ENCODE data around the gene RPL38. TPM values are rescaled to one million over a fixed set of nuclear protein-coding genes. Genes with fewer than 3 reads are reported as not detected.
"Not testable (repeated sequence)": the region's sequence is repeated elsewhere in the genome, so short reads cannot be mapped to it uniquely, and the experiment has no call there.

The RPL38 gene
- polyA plus RNA-seq, 3 donors = 1,034 to 1,275 (median 1,105) TPM

DNA sequence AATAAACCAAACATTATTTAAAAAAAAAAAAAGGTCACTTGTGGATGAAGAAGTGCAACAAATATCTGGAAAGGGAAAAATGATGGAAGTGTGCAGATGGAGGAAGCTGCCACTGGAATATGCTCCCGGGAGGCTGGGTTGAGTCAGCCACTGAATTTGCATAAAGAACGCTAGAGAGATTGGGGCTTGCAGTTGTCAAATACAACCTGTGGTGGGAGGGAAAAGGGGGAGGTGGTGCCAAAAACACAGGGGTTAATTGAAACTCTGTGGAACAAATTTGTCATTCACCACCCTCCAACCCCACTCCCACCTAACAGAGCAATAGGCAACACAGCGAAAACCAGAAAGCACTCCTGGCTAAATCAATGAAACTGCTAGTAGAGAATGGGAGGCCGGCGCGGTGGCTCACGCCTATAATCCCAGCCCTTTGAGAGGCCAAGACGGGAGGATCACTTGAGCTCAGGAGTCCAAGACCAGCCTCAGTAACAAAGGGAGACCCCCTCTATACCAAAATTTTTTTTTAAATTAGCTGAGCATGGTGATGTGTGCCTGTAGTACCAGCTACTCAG lies 37.6 kb upstream of the RPL38 start:
- no peak for DNase-seq

DNA sequence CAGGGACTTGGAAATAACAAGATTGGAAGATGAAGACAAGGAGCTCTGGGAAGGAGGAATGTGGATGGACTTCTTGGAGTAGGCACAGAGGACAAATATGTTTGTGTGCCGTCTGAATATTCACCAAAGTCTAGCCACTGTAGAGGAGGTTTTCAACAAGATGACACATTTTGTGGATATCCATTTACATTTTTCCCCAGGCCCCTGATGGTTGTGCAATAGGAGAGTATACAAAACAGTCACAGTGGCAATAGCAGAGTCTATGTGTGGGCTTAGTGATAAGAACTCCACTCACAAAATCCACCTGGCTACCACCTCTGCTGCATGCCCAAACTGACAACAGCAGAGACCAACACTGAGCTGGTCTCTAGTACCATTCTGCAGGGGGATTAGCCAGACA lies 32.6 kb upstream of the RPL38 start:
- DNase-seq = no peak

DNA sequence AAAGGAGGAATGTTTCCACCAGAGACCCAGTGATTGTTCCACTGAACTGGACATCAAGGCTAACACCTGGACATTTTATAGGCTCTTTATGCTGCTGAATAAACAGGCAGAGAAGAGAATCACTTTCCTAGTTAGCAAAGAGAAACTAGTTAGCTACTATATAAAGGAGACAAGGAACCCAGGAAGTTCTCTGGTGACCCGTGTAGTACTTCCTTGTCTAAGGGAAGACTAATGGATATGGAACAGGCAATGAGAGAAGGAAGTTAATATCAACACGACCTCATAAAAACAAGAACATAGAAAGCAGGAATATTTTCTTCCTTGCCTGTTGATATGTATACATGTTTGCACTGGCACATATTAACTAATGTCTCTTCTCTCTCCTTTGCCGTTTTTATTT lies 30.8 kb upstream of the RPL38 start:
- no peak for DNase-seq

DNA sequence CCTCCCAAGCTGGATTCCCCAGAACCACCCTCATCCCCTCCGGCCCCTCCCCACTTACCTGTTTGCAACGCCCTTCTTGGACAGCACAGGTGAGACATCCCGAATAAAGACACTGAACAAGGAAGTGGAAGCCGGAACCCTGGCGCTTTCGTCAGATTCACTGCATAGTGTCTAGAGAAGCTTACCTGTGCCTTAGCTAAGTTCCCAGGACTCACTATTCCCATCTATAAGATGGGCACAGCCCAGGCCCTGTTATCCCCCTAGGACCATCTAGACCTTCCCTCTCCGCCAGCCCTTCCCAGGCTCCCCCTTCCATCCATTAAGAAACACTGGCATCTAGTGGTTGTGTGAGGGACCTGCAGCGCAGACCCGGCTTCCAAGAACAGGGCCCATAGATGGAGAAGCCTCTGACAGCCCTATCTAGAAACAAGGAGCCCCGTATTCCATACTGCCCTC lies 26.9 kb upstream of the RPL38 start:
- peak; percentile 71 for DNase-seq

DNA sequence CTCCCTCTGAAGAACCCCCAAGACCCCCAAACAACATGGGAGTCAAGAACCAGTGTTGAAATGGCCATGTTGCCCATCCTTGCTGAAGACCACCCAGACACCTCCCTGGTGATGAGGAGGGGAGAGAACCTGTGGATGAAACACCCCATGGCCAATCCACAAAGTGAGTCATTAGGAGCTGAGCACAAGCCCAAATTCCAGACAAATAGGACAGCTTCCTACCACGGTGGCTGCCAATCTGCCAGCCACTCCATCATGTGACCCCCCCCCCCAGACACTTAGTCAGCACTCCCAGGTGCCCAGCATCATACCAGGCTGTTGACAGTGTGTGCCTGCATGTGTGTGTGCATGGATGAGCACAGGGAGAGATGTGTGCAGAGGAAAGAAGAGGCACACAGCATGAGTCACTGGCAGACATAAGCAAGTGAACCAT lies 26.4 kb upstream of the RPL38 start:
- DNase-seq = no peak

DNA sequence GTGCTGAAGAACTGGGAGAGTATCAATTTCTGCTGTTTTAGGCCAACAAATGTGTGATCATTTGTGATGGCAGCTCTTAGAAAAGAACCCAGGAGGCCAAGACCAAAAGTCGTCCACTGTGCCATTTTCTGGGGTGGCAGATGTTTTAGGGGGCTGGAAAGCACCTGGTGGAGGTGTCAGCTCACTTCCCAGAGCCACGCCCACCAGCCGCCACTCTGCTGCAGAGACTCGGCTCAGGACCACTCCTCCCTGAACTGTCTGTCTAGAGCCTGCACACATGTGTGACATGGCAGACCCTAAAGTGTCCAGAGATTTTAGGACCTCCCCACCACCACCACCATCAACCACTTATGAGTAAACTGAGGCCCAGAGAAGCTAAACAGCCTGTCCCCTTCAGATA lies 23.9 kb upstream of the RPL38 start:
- no peak for DNase-seq

DNA sequence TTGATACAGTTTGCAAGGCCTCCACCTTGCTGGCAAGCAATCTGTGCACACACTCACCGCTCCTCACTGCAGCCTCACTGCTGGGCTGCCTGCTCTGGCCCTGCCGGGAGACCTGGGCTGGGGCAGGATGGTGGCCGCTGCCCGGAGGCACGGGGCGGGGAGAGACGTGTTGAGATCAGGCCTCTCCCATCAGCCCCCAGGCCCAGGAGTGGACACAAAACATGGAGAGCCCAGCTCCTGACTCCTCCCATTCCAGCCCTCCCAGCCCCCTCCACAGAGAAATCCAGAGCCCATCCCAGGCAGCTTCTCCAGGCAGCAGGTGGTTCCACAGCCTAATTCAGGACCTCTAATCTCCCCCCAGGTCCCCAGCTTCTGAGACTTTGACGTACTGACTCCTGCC lies 23.1 kb upstream of the RPL38 start:
- DNase-seq = no peak

DNA sequence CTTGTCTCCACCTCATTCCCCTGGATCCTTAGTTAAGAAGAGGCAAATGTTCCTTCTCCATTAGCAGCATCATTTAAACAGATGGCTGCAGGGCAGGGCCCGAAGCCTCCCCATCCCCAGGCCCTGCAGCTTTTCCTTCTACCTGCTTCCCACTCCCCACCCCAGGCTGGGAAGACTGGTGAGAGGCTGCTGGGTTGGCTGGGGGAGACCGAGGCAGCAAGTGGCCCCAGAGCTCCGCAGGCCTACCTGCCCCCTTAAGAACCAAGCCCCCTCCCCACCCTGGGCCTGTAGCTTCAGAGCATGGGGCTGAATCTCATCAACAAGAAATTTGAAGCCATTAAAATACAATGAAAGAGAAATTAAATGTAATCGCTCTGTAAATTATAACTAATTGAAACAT lies 22.1 kb upstream of the RPL38 start:
- no peak for DNase-seq

DNA sequence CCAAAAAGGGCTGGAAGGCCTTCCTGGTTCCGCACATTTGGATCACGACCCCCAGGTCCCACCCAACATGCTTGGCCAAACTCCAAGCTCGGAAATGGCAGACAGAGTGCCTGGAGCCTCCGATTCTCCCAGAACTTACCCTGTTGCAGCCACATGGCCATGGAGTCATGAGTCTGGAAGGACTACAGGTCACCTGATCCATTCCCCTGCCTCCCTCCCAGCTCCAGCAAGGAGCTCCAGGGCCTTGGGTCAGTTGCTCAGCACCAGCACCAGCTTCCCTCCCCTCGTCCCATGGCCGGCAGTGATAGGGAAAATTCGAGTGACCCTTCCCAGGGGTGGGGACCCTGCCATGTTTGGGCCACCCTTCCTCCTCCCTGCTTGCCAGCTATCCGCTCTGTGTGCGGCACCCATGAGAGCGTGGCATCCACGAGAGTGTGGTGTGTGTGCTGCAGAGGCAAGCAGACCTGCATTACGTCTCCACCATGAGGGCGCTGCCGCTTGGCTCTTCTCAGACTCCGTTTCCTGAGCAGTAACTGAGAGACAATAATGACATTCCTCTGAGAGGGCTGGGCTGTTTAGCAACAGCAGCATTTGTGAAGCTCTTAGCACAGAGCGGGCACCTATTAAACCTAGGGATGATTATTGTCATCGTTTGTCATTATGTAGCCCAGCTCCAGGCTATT lies 21.3 kb upstream of the RPL38 start:
- DNase-seq = no peak

DNA sequence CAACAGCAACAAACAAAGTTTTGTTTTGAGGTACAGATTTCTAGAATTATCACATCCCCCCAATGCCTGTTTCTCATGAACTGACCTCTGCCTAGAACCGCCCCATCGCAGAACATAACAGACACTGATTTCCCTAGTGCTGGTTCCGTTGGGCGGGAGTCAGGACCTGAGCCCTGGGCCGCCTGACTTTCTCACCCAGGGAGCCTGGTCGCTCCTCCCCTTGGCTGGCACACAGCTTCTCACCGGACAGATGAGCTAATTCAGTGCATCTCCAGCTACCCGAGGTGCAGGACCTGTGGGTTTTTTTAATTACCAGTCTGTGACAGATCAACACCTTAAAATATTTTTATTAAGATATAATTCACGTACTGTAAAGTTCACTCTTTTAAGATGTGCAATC lies 20.1 kb upstream of the RPL38 start:
- DNase-seq = no peak

DNA sequence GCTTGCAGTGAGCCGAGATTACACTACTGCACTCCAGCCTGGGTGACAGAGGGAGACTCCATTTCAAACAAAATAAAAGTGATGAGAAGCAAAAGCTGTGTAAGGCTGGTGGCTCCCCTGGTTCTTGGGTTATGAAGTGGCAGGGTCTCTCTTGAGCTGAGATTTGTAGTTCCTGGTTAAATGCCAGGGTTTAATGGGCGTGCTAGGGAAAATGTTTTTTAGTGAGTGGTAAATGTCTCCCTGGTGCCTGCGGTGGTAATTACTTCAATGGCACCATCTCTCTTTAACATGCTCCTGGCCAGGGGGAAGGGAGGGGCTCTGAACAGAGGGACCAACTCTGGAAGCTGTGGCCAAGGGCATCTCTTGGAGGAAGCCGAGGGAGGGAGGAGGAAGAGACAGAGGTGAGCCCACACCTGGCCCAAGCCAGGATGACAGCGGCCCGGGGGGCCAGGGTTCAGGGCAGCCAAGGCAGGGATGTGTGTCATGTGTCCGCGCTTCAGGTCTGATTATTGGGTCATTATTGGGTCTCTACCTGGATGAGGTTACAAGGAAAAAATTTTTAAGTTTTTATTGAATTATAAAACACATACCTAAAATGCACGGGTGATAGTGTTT lies 17.8 kb upstream of the RPL38 start:
- DNase-seq = no peak

DNA sequence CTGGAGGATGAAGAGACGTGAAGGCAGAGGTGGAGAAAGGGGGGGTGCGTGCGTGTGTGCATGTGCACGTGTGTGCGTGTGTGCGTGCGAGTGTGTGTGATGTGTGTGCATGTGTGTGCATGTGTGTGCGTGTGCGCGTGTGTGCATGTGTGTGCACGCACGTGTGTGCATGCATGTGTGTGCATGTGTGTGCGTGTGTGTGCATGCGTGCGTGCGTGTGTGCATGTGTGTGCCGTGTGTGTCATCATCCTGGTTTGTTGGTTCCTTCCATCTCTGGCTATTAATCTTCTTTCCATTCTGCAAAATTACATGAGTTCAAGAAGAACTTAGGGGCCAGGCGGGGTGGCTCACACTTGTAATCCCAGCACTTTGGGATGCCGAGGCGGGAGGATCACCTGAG lies 17.0 kb upstream of the RPL38 start:
- DNase-seq = no peak

DNA sequence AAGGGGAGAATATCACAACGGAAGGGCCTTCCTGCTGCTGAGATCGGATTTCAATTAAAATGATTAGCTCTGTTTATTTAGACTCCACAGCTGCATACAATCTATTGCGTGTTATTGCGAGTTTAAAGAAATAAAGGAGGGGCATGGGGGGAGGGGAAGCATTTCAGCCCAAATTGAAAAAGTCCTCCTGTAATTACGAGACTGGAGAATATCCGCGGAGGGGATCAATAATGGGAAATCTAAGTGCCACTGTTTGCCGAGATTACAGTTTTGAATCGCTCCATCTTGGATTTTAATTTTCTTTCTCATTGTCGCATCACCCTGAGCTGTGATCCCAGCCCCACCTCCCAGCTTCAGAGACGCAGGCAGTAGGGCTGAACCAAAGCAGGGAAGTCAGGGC lies 15.7 kb upstream of the RPL38 start:
- DNase-seq = no peak

DNA sequence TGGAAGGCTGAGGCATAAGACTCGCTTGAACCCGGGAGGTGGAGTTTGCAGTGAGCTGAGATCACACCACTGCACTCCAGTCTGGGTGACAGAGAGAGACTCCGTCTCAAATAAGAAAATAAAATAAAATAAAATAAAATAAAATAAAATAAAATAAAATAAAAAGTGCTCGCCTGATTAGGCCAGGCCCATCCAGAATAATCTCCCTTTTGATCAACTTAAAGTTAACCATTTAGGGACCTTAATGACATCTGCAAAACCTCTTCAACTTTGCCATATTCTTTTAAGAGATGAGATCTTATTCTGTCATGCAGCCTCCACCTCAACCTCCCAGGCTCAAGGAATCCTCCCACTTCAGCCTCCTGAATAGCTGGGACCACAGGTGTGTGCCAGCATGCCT lies 14.8 kb upstream of the RPL38 start:
- not testable (repeated sequence) for DNase-seq

DNA sequence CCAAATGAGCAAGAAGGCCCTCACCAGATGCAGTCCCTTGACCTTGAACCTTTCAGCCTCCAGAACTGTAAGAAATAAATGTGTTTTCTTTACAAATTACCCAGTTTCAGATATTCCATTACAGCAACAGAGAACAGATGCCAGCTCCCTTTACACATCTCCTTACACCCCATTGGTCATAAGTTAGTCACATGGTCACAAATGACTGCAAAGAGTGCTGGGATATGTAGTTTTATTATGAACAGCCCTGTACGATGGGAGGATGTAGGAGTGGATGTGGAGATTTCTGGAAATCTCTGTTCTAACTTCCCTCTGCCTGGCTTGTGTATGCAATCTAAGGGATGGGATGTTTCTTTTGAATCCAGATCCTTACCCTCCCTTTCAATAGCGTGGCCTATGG lies 13.3 kb upstream of the RPL38 start:
- DNase-seq = no peak

DNA sequence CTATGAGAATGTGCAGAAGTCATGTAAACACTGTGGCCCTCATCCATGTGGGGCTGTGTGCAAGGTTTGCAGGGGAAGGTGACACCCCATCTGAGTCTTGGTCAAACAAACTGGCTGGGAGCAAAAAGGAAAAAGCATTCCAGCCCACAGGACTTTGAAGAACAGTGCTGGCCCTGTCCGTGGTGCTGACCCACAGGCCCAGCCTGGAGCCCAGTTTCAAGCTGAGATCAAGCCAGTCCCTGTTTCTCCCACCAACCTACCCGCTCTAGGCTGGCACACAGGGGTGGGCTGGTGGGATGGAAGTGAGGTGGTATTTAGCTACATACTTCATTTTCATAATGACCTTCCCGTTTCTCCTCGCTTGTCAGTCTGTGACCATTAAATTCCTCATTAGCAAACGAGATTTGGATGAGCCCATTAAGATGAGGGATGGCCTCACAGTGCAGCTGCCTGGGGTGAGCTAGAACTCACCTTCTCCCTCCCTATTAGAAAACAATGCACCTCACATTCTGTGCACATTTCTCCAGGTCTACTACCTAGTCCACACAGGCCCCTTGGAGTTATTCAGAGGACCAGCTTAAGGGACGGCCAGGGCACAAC lies 12.6 kb upstream of the RPL38 start:
- no peak for DNase-seq

DNA sequence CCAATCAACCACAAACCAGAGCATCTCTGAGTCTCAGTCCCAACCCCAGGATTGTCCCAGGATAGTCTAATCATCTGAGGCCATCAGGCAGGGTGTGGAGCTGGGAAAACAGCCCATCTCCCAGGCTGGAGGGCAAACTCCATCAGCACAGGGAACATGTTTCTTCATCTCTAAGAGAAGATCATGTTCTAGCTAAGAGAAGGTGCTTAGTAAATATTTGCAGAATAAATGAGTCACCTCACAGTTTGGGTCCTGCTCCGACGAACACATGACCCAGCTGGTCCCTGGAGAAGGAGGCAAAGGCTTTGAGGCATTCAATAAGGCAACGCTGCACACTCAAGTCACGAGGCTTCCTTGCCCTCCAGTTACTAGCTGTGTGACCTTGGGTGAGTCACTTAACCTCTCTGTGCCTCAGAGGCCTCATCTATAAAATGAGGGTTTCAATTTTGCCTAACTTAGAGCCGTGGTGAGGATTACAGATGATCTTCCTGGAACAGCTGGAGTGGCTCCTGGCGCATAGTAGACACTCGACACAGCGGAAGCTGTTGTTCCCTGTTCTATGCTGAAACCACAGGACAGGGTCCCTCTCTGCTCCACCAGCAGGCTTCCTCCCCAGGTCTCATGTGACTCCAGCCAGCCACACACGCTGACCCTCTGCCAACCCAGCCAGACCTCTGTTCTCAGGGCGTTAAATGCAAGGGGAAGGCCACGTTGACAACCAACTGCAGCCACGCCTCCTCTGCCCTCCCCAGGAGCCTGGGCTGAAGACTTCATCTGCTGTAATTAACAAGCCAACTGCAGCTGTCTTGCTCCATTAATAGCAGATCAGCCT lies 10.3 kb upstream of the RPL38 start:
- no peak for DNase-seq

DNA sequence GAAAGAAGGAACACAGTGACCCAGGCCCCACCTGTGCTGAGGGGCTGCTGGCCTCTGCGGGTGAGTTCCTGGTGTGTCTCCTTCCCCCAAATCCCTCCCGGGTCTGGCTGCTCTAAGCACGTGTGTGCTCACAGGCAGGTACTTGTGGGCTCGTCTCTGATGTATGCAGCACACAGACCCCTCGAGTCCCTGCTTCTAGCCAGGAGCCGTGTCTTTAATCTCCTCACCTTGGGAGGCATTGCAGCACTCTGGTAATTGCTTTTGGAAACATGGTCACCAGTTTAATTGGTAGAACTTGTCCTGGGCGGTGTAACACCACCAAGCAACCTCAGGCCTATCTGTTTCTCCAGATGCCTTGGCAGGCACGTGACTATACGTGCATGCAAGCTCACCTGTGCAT lies 8.8 kb upstream of the RPL38 start:
- no peak for DNase-seq

DNA sequence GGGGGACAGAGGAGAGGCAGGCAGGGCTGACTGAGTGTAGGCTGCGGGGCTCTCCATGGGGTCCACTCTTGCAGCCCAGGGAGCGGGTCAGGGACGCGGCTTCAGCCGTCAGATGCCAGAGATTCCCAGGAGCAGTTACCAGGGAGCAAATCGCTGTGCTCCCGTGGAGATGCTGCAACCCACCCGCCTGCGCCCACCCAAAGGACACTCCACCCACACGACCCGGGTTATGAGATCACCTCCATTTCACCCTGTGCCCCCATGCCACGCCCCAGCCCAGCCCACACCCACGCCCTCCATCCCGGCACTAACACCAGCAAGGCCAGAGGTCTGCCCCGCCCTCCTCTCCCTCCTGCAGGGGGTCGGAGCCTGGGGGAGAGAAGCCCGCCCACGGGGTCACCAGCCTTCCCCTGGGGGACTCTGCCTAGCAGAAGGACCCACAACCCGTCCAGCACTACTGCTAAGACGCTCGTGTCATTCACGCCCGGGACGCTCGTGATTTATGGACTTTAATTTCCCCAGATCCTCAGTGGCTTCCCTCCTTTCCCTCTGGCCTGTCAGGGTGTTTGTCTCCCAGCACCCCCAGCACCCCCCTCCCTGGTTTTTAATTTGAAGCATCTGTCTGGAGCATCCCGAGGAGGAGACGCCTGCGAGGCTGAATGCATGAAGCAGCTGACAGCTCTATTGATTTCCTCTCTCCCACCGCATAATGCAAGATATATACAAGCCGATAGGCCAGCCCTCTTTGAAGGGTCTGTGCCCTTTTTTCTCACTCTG lies 6.7 kb upstream of the RPL38 start:
- DNase-seq = no peak

DNA sequence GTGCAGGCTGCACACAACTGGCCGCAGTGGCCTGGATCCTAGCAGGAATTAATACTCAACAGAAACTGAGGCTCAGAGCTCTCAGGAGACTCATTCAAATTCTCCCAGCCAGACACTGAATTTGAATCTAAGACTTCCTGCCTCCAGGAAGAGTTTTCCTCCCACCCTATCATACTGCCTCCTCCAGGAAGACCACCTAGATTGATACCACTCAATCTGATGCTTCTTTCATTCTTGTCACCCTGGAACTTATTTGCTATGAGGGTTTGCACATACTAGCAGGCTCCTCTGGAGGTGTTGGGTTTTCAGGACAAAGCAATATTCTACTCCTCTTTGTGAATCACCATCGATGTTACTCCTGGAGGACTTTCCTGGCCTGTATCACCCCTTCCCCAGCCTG lies 5.7 kb upstream of the RPL38 start:
- DNase-seq = no peak

DNA sequence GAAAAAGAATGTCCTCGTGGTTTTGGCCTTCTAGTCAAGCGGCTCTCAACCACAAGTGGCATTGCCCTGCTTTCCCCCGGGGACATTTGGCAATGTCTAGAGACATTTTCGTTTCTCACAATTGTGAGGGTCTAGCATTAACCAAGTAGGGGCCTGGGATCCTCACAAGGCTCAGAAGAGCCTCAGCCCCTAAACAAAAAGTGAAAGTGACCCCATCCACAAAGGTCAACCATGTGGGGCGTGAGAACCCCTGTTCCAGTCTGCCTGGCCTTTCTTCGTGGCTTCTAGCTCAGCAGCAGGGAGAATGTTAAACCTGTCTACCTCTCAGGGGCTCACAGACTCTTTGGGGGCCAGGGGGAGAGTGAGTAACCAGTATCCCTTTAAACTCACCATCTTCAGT lies 4.8 kb upstream of the RPL38 start:
- no peak for DNase-seq
